A673 (cell line): ENCODE data around the gene TRDN. TPM values are rescaled to one million over a fixed set of nuclear protein-coding genes. Genes with fewer than 3 reads are reported as not detected.

Experiments
- Bru-seq: library from RNA; stranded (reverse); fragments of 400-500 nt; gene quantifications from one replicate; lab custom pipeline; 2021; lab: Mats Ljungman, UMichigan
- BruChase-seq, 2 experiments: library from RNA; stranded (reverse); fragments of 400-500 nt; gene quantifications; one replicate each; lab custom pipeline; 2021; lab: Mats Ljungman, UMichigan
- BruUV-seq: library from RNA; stranded (reverse); fragments of 400-500 nt; replicated peaks from 2 replicates; lab custom pipeline; 2021; lab: Mats Ljungman, UMichigan
- CTCF ChIA-PET: fragments of 300-600 bp; sonication (Branson Sonifier 250); formaldehyde crosslinking; loops from one replicate; lab custom pipeline; 2022; ENCODE audit warnings: antibody characterized with exemption; lab: Charles Lee
- POLR2A ChIA-PET: fragments of 300-600 bp; sonication (Branson Sonifier 250); formaldehyde crosslinking; loops from one replicate; lab custom pipeline; 2022; ENCODE audit warnings: antibody characterized with exemption; ENCODE audit not compliant: low non-redundant PET; lab: Charles Lee
- DNase-seq: peaks from one replicate; pipeline ENCODE4 v3.0.0-alpha.2; 2015; ENCODE audit warnings: low spot score
- H3K27ac ChIP-seq: fragments of 200-600 bp; sonication (generic); 2 replicates; pipeline ENCODE4 v1.5.1; 2016; ENCODE audit warnings: mixed run types, low read depth, mild to moderate bottlenecking, mixed read lengths, antibody characterized with exemption, low read length; ENCODE audit not compliant: poor library complexity, severe bottlenecking
- H3K27me3 ChIP-seq: fragments of 200-600 bp; sonication (generic); replicated peaks from 2 replicates; pipeline ENCODE4 v1.6.1; 2017; ENCODE audit warnings: mixed run types, low read depth, mild to moderate bottlenecking, mixed read lengths, antibody characterized with exemption, low read length; ENCODE audit not compliant: insufficient read depth, poor library complexity
- H3K36me3 ChIP-seq: fragments of 200-600 bp; sonication (generic); 2 replicates; pipeline ENCODE4 v1.6.1; 2016; ENCODE audit warnings: mixed run types, mild to moderate bottlenecking, mixed read lengths, antibody characterized with exemption, low read length; ENCODE audit not compliant: insufficient read depth, poor library complexity, severe bottlenecking
- H3K4me1 ChIP-seq: fragments of 200-600 bp; sonication (generic); 2 replicates; pipeline ENCODE4 v1.6.1; 2017; ENCODE audit warnings: mixed run types, mild to moderate bottlenecking, mixed read lengths, antibody characterized with exemption, low read length; ENCODE audit not compliant: insufficient read depth, poor library complexity, severe bottlenecking
- H3K4me3 ChIP-seq: fragments of 200-600 bp; sonication (generic); 2 replicates; pipeline ENCODE4 v1.5.1; 2016; ENCODE audit warnings: low read depth, mixed run types, mild to moderate bottlenecking, mixed read lengths, low read length; ENCODE audit not compliant: poor library complexity, severe bottlenecking
- H3K9me3 ChIP-seq: fragments of 200-600 bp; sonication (generic); 2 replicates; pipeline ENCODE4 v1.6.1; 2016; ENCODE audit warnings: mixed run types, low read depth, mild to moderate bottlenecking, mixed read lengths, antibody characterized with exemption, low read length; ENCODE audit not compliant: poor library complexity, severe bottlenecking
- CTCF ChIP-seq: fragments of 300-800, 200-600 bp; sonication (generic); conservative IDR thresholded peaks from 2 replicates; pipeline ENCODE4 v1.5.1; 2017; ENCODE audit warnings: low read depth, mild to moderate bottlenecking, antibody characterized with exemption, low read length, moderate library complexity, mixed read lengths
- EZH2 ChIP-seq: fragments of 200-600 bp; sonication (generic); IDR thresholded peaks from 2 replicates; pipeline ENCODE4 v1.6.1; 2017; ENCODE audit warnings: borderline replicate concordance, low read depth, mild to moderate bottlenecking, mixed read lengths, antibody characterized with exemption, low read length; ENCODE audit not compliant: poor library complexity, severe bottlenecking
- intact Hi-C: fragments of 100-400 bp; cut with micrococcal nuclease; formaldehyde crosslinking; loops from one replicate; pipeline ENCODE4 v1.10.0; 2022; ENCODE audit not compliant: unreplicated experiment
- long read RNA-seq: library from polyadenylated mRNA; stranded (forward); transcript quantifications from one replicate; pipeline ENCODE4 v2.0.0, GENCODE V29; 2022
- total RNA-seq: library from RNA; stranded (reverse); gene quantifications from 2 replicates; pipeline ENCODE4 v1.2.3, GENCODE V29; 2021

TRDN gene
- total RNA-seq (3.8 and 4.4 TPM in 2 replicates), Bru-seq, nascent RNA (percentile 40 among the genes with signal in this experiment), BruChase-seq, experiment 1, labeled RNA remaining after a 2-hour chase (percentile 34 among the genes with signal in this experiment), BruChase-seq, experiment 2, labeled RNA remaining after a 6-hour chase (percentile 35 among the genes with signal in this experiment)
- long read RNA-seq, partial matches to known transcripts, result 16 of 29 reads
- long read RNA-seq, other reads (novel, unspliced or antisense), result 13 of 29 reads

DNA sequence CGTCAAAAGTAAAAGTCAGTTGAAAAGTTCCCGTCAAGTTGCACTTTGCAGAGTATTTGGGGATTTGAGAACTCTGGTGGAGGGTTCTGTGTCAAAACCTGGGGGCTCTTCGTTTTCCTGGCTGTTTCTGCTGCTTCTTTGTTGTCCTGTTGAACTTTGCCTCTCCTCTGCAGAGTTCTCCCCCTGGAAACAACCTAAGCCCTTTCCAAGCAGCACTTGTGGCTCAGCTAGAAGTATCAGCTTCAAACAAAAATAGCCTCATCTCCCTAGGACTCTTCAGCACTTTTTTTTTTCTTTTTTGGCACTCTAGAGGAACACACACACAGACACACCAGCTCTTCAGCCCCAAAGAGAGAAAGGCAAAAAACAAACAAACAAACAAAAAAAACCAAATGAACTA lies at the start of gene TRDN:
TRDN (minus strand) TSS at position 169 of the 400 bp plus-strand sequence. CDS start 175 bp downstream, outside the sequence.
- Histone ChIP-seq H3K27me3 (no peaks in the 10 kb centered on the region), H3K4me3 (no peak within 1 kb of the TSS), H3K9me3 (no peaks in the 10 kb centered on the region), H3K27ac (no peak within 1 kb of the TSS), H3K4me1 (peaks cover 6% of the 10 kb centered on the region), H3K36me3 (no peaks in the 10 kb centered on the region)
- DNase-seq, result no peak
- ChIA-PET CTCF (no interaction called here), POLR2A (no interaction called here)
- intact Hi-C loops, result no loop called here
- TF ChIP-seq CTCF (no peak), EZH2 (no peak)
- no TSS peak for BruUV-seq

DNA sequence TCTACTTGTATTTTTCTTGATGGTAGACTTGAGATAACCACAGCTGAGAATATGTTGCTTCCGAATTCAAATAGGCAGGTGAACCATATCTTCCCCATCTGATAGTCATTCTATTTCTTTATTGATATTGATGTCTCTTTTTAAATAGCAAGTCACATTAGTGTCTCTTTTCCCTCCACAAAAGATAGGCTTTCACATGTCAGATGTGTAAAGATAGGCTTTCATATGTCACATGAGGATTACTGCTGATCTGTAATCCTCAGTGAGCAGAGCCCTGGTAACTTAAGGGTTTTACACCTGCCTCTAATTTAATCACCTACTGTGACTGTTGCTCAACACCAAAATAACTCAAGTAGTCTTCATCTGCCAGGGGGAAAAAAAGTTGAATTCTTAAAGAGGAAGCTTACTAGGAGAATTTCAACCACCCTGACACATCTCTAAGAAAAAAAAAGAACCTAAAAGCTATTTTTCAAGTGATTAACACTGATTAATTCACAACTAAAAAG lies 45.3 kb upstream of the TRDN start:
- no peak overlapping the region for H3K4me3 ChIP-seq
- intact Hi-C loops, result no loop called here
- ChIA-PET CTCF (no interaction called here), POLR2A (no interaction called here)
- no peaks in the 10 kb centered on the region for H3K9me3 ChIP-seq
- no peaks in the 10 kb centered on the region for H3K36me3 ChIP-seq
- H3K27me3 ChIP-seq, result no peaks in the 10 kb centered on the region
- H3K27ac ChIP-seq, result no peak overlapping the region
- TF ChIP-seq EZH2 (no peak), CTCF (no peak)
- BruUV-seq, result no TSS peak
- H3K4me1 ChIP-seq, result no peaks in the 10 kb centered on the region
- DNase-seq, result no peak

- ChIA-PET CTCF (no interaction called here), POLR2A (no interaction called here)
Measured at GRCh38 chr6:123677897-123678296, 41.1 kb upstream of the TRDN start.

More at GRCh38 chr6:123677897-123678296, 41.1 kb upstream of the TRDN start:
- Histone ChIP-seq H3K9me3 (no peaks in the 10 kb centered on the region), H3K4me1 (no peaks in the 10 kb centered on the region), H3K4me3 (no peak overlapping the region), H3K27ac (no peak overlapping the region), H3K27me3 (no peaks in the 10 kb centered on the region), H3K36me3 (no peaks in the 10 kb centered on the region)
- no peak for TF ChIP-seq CTCF
- no peak for TF ChIP-seq EZH2
- DNase-seq, result no peak
- BruUV-seq, result no TSS peak
- intact Hi-C loops, result no loop called here
